ENCODE results near the gene TANGO6.

DNA sequence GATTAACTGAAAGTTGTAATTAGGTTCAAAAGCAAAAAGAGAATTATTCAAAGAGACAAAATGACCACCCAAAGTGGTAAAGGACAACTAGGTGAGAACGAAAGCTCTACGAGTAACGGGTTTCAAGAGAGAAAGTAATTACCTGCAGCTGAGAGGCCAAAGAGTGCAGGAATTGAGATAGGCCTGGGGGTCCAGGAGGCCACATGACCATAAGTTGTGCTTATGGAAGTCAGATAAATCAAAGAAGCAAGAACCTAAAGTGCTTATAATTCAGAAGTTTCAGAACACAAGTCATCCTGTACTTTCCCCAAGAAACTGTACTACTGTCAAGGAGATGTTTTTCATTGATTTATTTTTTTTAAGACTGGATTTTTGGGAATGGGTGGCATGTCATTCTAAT, 91.1 kb downstream of the TANGO6 start:
- TF ChIP-seq, protein P1, sequence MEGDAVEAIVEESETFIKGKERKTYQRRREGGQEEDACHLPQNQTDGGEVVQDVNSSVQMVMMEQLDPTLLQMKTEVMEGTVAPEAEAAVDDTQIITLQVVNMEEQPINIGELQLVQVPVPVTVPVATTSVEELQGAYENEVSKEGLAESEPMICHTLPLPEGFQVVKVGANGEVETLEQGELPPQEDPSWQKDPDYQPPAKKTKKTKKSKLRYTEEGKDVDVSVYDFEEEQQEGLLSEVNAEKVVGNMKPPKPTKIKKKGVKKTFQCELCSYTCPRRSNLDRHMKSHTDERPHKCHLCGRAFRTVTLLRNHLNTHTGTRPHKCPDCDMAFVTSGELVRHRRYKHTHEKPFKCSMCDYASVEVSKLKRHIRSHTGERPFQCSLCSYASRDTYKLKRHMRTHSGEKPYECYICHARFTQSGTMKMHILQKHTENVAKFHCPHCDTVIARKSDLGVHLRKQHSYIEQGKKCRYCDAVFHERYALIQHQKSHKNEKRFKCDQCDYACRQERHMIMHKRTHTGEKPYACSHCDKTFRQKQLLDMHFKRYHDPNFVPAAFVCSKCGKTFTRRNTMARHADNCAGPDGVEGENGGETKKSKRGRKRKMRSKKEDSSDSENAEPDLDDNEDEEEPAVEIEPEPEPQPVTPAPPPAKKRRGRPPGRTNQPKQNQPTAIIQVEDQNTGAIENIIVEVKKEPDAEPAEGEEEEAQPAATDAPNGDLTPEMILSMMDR (IDR thresholded peaks at IDR 0.05 in 2 of 3, conservative IDR thresholded peaks at IDR 0.05 in 1 of 3; ENCODE audit: control insufficient read depth in 2 of 3, extremely low read depth in 1 of 3, insufficient read depth in 1 of 3, low read depth in 3 of 3, low read length in 3 of 3), result no peak
- TF ChIP-seq POLR2A (IDR thresholded peaks at IDR 0.05; ENCODE audit: low read depth, low read length) (no peak), RCOR1 (conservative IDR thresholded peaks at IDR 0.05; ENCODE audit: low read depth, low read length) (no peak), GABPA (IDR thresholded peaks at IDR 0.05; ENCODE audit: low read depth) (no peak)
- TF ChIP-seq, protein P2, sequence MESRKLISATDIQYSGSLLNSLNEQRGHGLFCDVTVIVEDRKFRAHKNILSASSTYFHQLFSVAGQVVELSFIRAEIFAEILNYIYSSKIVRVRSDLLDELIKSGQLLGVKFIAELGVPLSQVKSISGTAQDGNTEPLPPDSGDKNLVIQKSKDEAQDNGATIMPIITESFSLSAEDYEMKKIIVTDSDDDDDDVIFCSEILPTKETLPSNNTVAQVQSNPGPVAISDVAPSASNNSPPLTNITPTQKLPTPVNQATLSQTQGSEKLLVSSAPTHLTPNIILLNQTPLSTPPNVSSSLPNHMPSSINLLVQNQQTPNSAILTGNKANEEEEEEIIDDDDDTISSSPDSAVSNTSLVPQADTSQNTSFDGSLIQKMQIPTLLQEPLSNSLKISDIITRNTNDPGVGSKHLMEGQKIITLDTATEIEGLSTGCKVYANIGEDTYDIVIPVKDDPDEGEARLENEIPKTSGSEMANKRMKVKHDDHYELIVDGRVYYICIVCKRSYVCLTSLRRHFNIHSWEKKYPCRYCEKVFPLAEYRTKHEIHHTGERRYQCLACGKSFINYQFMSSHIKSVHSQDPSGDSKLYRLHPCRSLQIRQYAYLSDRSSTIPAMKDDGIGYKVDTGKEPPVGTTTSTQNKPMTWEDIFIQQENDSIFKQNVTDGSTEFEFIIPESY (IDR thresholded peaks at IDR 0.05), result no peak
- TF ChIP-seq, protein P3, sequence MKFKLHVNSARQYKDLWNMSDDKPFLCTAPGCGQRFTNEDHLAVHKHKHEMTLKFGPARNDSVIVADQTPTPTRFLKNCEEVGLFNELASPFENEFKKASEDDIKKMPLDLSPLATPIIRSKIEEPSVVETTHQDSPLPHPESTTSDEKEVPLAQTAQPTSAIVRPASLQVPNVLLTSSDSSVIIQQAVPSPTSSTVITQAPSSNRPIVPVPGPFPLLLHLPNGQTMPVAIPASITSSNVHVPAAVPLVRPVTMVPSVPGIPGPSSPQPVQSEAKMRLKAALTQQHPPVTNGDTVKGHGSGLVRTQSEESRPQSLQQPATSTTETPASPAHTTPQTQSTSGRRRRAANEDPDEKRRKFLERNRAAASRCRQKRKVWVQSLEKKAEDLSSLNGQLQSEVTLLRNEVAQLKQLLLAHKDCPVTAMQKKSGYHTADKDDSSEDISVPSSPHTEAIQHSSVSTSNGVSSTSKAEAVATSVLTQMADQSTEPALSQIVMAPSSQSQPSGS (IDR thresholded peaks at IDR 0.05; ENCODE audit: low read length), result no peak
